SK-N-SH treated with all-trans-retinoic acid at 6 μM for 48 hours (cell line): ENCODE results near the gene HNF4A.

Source experiments
- ATAC-seq: fragments of 200-7000 bp; cut with Tn5 transposase; 3 replicates; pipeline ENCODE4 v1.9.1; 2020; ENCODE audit warnings: mild to moderate bottlenecking, moderate library complexity
- ARNTL ChIP-seq: fragments of 450-650 bp; formaldehyde crosslinking; IDR thresholded peaks from 2 replicates; pipeline ENCODE4 v1.5.0; 2020; ENCODE audit warnings: low read depth, mild to moderate bottlenecking, moderate library complexity, borderline replicate concordance
- CREB5 ChIP-seq: fragments of 250-450 bp; sonication (Bioruptor Pico); IDR thresholded peaks from 2 replicates; pipeline ENCODE4 v1.5.1; 2020; ENCODE audit warnings: low read depth, mild to moderate bottlenecking, moderate library complexity
- CSRNP3 ChIP-seq: fragments of 250-450 bp; sonication (Bioruptor Pico); IDR thresholded peaks from 2 replicates; pipeline ENCODE4 v1.5.1; 2021; ENCODE audit warnings: mild to moderate bottlenecking, moderate library complexity
- ESRRG ChIP-seq: fragments of 250-450 bp; sonication (Bioruptor Pico); IDR thresholded peaks from 2 replicates; pipeline ENCODE4 v1.6.1; 2021; ENCODE audit warnings: mild to moderate bottlenecking
- PATZ1 ChIP-seq: fragments of 250-450 bp; sonication (Bioruptor Pico); IDR thresholded peaks from 2 replicates; pipeline ENCODE4 v1.8.0; 2020; ENCODE audit warnings: mild to moderate bottlenecking, moderate library complexity, borderline replicate concordance
- PPARA ChIP-seq: fragments of 250-450 bp; sonication (Bioruptor Pico); IDR thresholded peaks from 2 replicates; pipeline ENCODE4 v1.5.0; 2020; ENCODE audit warnings: mild to moderate bottlenecking, borderline replicate concordance
- RARB ChIP-seq: fragments of 250-450 bp; sonication (Bioruptor Pico); IDR thresholded peaks from 2 replicates; pipeline ENCODE4 v1.8.0; 2021; ENCODE audit warnings: mild to moderate bottlenecking, moderate library complexity
- SNAI2 ChIP-seq: fragments of 250-450 bp; sonication (Bioruptor Pico); IDR thresholded peaks from 2 replicates; pipeline ENCODE4 v1.5.0; 2020; ENCODE audit warnings: mild to moderate bottlenecking, moderate library complexity
- TCF4 ChIP-seq: fragments of 250-450 bp; sonication (Bioruptor Pico); IDR thresholded peaks from 2 replicates; pipeline ENCODE4 v1.8.0; 2021; ENCODE audit warnings: mild to moderate bottlenecking, moderate library complexity, borderline replicate concordance
- TOX ChIP-seq: fragments of 250-450 bp; sonication (Bioruptor Pico); IDR thresholded peaks from 2 replicates; pipeline ENCODE4 v1.8.0; 2021; ENCODE audit warnings: mild to moderate bottlenecking, moderate library complexity, borderline replicate concordance
- TSHZ2 ChIP-seq: fragments of 250-450 bp; sonication (Bioruptor Pico); IDR thresholded peaks from 2 replicates; pipeline ENCODE4 v1.5.0; 2020; ENCODE audit warnings: mild to moderate bottlenecking, moderate library complexity
- ZC3H10 ChIP-seq: fragments of 250-450 bp; sonication (Bioruptor Pico); IDR thresholded peaks from 2 replicates; pipeline ENCODE4 v1.5.1; 2021; ENCODE audit warnings: mild to moderate bottlenecking, moderate library complexity
- ZFP3 ChIP-seq: fragments of 250-450 bp; sonication (Bioruptor Pico); IDR thresholded peaks from 2 replicates; pipeline ENCODE4 v1.5.0; 2020; ENCODE audit warnings: mild to moderate bottlenecking, moderate library complexity
- ZNF565 ChIP-seq: fragments of 450-650 bp; formaldehyde crosslinking; conservative IDR thresholded peaks from 2 replicates; pipeline ENCODE4 v1.5.0; 2020; ENCODE audit warnings: low read depth, mild to moderate bottlenecking, moderate library complexity
- ZNF70 ChIP-seq: fragments of 450-650 bp; formaldehyde crosslinking; IDR thresholded peaks from 2 replicates; pipeline ENCODE4 v1.5.0; 2020; ENCODE audit warnings: mild to moderate bottlenecking, moderate library complexity
- ZNF8 ChIP-seq: fragments of 450-650 bp; formaldehyde crosslinking; IDR thresholded peaks from 2 replicates; pipeline ENCODE4 v1.5.0; 2020; ENCODE audit warnings: mild to moderate bottlenecking, moderate library complexity

The HNF4A gene

GRCh38 chr20:44464514-44464913 lies 109.0 kb downstream of the HNF4A start (continued):
- no peak for TF ChIP-seq ZNF70 (CRISPR knock-in tag)
- no peak for TF ChIP-seq PATZ1 (CRISPR knock-in tag)
- TF ChIP-seq TOX (CRISPR knock-in tag): no peak
- TF ChIP-seq, all 23 proteins: peak for 0

GRCh38 chr20:44465001-44465560 lies 109.6 kb downstream of the HNF4A start:
- TF ChIP-seq ZNF8 (CRISPR knock-in tag): no peak
- no peak for TF ChIP-seq TOX (CRISPR knock-in tag)
- no peak for TF ChIP-seq ZC3H10 (CRISPR knock-in tag)
- no peak for TF ChIP-seq ZFP3 (CRISPR knock-in tag)
- TF ChIP-seq CSRNP3 (CRISPR knock-in tag): no peak
- no peak for TF ChIP-seq CREB5 (CRISPR knock-in tag)
- TF ChIP-seq ESRRG: no peak
- TF ChIP-seq PPARA (CRISPR knock-in tag): no peak
- no peak for TF ChIP-seq RARB (CRISPR knock-in tag)
- TF ChIP-seq, all 23 proteins: peak for 0
- no peak for ATAC-seq

GRCh38 chr20:44467289-44467883 lies 111.9 kb downstream of the HNF4A start:
- no peak for ATAC-seq
- no peak for TF ChIP-seq TCF4 (CRISPR knock-in tag)
- TF ChIP-seq, all 23 proteins: peak for 0

GRCh38 chr20:44468044-44468782 lies 112.7 kb downstream of the HNF4A start:
- no peak for ATAC-seq

GRCh38 chr20:44470327-44470726 lies 114.8 kb downstream of the HNF4A start:
- no peak for TF ChIP-seq ZNF565 (CRISPR knock-in tag)
- TF ChIP-seq PATZ1 (CRISPR knock-in tag): no peak
- no peak for TF ChIP-seq ARNTL (CRISPR knock-in tag)
- no peak for TF ChIP-seq RARB (CRISPR knock-in tag)
- no peak for TF ChIP-seq TSHZ2 (CRISPR knock-in tag)
- TF ChIP-seq ESRRG: no peak
- no peak for ATAC-seq

More at GRCh38 chr20:44468044-44468782, 112.7 kb downstream of the HNF4A start:
- no peak for TF ChIP-seq SNAI2 (CRISPR knock-in tag)
- TF ChIP-seq PATZ1 (CRISPR knock-in tag): no peak
